GM12801 (cell line): ENCODE data around the gene HSD3B1.

Experiments
- CTCF ChIP-seq: IDR thresholded peaks from one replicate; pipeline ENCODE4 v1.5.1; 2011; ENCODE audit warnings: control low read depth; ENCODE audit not compliant: insufficient read length; ENCODE audit errors: extremely low read depth

The HSD3B1 gene

GRCh38 chr1:119480175-119480574, 26.8 kb upstream of the HSD3B1 start:
- no peak for TF ChIP-seq CTCF

DNA sequence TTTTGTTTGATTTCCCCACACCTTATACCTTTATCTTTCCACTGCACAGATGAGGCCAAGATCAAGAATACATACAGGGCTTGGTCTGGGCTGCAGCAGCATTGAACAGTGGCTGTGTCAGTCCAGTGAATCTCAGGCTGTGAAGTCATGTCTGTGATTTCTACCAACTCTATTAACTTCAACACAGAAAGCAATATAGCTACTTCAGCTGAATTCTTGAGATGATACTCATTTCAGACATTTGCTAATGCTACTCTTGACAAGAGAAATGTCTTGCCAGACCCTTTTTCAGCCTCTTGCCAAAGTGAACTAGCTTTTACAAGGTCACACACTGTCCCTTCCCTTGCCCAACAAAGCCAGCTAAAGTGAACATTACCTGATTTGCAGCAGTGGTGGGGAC, 25.1 kb upstream of the HSD3B1 start:
- TF ChIP-seq CTCF, result no peak

DNA sequence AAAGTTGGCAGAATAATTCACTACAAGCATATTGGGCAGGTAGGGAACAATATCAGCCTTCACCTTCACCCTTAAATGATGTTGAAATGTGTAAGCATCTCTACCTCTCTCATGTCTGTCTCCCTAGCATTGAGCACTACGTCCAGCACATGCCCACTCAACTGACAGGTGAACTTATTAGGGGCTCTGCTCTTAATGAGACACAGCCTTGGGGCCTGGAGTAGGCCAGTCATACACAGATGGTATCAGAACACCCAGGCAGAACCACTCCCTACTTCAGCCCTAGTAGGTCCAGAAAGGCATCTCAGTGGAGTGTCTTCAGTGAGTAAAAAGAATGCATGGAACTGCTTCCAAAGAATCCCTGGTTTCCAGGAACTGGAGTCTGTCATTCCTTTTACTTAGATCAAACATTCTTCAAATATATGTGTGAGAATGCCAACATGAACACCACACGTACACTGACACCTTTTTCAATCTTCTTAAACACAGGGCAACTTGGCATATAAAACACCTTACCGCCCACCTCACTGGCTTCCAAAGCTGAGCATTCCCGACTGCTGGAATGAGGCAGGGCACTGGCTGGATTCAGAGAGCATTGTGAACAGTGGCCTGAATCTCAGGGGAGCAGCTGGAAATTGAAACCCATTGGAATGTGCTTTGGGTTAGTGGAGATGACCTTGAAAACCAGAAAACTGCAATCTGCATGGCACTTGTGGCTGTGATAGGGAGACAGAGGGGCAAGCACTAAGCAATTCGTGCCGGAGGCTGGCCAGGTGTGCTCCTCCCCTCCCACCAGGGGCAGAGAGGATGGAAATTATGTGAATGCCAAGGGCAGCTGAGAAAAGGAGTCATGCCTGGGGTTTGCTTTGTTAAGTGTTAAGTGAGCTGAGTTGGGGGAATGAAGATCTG, 24.2 kb upstream of the HSD3B1 start:
- TF ChIP-seq CTCF, result no peak

DNA sequence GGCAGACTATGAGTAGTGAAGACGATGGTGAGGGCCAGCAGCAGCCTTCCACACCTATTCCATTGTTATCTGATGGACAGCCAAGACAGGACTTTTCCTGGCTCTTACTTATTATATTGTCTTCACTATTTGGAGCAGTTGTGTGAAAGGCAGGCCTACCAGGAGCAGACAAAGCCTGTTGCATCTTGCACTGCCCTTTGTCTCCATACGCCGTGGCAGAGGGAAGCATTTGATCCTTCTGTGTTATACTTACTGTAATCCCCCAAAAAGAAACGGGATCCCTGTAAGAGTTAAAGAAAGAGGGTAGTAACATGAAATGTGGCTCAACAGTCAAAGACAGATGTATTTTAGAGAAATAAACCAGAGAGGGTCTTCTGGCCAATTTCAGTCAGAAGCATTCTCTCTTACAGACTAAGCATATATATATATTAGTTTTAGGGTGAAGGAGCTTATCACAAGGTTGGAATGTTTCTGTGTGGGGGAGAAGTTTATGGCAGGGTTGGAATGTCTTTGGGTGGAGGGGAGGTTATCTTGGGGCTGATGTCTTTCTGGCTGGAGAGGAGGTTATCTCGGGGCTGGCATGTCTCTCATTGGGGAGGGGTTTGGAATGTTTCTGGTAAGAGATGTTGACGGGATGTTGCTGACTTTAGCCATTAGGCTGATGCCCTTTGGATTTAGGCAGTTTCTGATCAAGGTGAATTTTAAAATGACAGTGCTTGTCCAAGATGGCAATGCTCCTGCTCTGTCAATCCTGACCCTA, 23.4 kb upstream of the HSD3B1 start:
- TF ChIP-seq CTCF, result no peak

- no peak for TF ChIP-seq CTCF
These were observed 21.8 kb upstream of the HSD3B1 start for GRCh38 chr1:119485201-119485600.

DNA sequence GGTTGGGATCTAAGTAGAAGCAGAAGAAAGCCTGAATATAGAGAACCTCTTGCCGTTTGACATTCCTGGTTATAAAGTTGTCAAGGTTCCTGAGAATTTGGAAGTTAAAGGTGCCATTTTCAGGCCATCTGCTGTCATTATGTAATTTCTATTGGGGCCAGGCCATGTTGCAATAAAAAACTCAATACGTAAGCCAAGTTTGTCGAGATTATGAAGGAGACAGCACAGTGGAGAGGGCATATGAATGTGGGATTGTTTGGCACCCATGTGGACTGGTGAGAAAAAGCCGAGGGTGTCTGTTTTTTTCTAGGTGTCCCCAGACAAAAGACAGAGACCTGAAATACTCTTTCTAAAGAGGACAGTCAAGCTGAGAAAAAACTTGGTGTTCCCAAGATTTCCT, 18.8 kb upstream of the HSD3B1 start:
- TF ChIP-seq CTCF, result no peak

GRCh38 chr1:119489201-119489600, 17.8 kb upstream of the HSD3B1 start:
- TF ChIP-seq CTCF, result no peak
